GM12878 (cell line): ENCODE results near the gene VSTM2B. TPM values are rescaled to one million over a fixed set of nuclear protein-coding genes. Genes with fewer than 3 reads are reported as not detected.

Experiments used
- ATAC-seq: fragments of 200-7000 bp; cut with Tn5 transposase; 3 replicates; pipeline ENCODE4 v1.9.1; 2020; ENCODE audit warnings: mild to moderate bottlenecking, moderate library complexity
- BruUV-seq: library from RNA; stranded (reverse); fragments of 400-500 nt; replicated peaks from 2 replicates; lab custom pipeline; 2021; lab: Mats Ljungman, UMichigan
- CTCF ChIA-PET: fragments of 300-600 bp; sonication (Branson Sonifier 250); formaldehyde crosslinking; extraction: SDS; loops from one replicate; lab custom pipeline; 2021; ENCODE audit warnings: inconsistent platforms; lab: Yijun Ruan, JAX
- POLR2A ChIA-PET: fragments of 350-600 bp; formaldehyde crosslinking; extraction: SDS; loops from one replicate; lab custom pipeline; 2021; ENCODE audit warnings: inconsistent platforms; lab: Charles Lee
- RAD21 ChIA-PET: fragments of 300-600 bp; sonication (Branson Sonifier 250); formaldehyde crosslinking; loops from one replicate; lab custom pipeline; 2023; ENCODE audit warnings: antibody characterized with exemption; ENCODE audit not compliant: unreplicated experiment; lab: Charles Lee
- SMC1A ChIA-PET: fragments of 300-600 bp; sonication (Branson Sonifier 250); formaldehyde crosslinking; loops from one replicate; lab custom pipeline; 2023; ENCODE audit not compliant: unreplicated experiment, uncharacterized antibody; lab: Charles Lee
- DNase-seq: peaks from one replicate; pipeline ENCODE4 v3.0.0-alpha.2; 2011; ENCODE audit warnings: low read depth, low spot score
- FAIRE-seq: peaks from 3 replicates; lab custom pipeline; 2011; peaks lifted over from hg19 to GRCh38; lab: Jason Lieb, UNC
- H2AFZ ChIP-seq: 2 replicates; pipeline ENCODE4 v1.6.0; 2011; ENCODE audit warnings: low read depth, low read length, control low read depth; ENCODE audit not compliant: control insufficient read depth
- H3K27ac ChIP-seq: 2 replicates; pipeline ENCODE4 v1.5.1; 2011; ENCODE audit warnings: control low read depth; ENCODE audit not compliant: control insufficient read depth, insufficient read depth
- H3K27me3 ChIP-seq, 2 experiments: replicated peaks in 1 of 2; 2 replicates each; pipeline versions ENCODE4 v1.6.0 to v1.6.1; 2011; ENCODE audit warnings: low read length in 1 of 2; ENCODE audit not compliant: control insufficient read depth in 2 of 2, insufficient read depth in 2 of 2
- H3K36me3 ChIP-seq, 2 experiments: 2 replicates each; pipeline ENCODE4 v1.5.1; 2011; ENCODE audit warnings: low read length in 1 of 2; ENCODE audit not compliant: control insufficient read depth in 2 of 2, insufficient read depth in 2 of 2
- H3K4me1 ChIP-seq: 2 replicates; pipeline ENCODE4 v1.6.1; 2011; ENCODE audit warnings: mild to moderate bottlenecking, low read length, moderate library complexity, mixed read lengths; ENCODE audit not compliant: control insufficient read depth, insufficient read depth
- H3K4me2 ChIP-seq: 2 replicates; pipeline ENCODE4 v1.6.0; 2011; ENCODE audit warnings: control low read depth; ENCODE audit not compliant: control insufficient read depth, insufficient read depth
- H3K4me3 ChIP-seq: fragments of 200-600 bp; sonication (generic); 2 replicates; pipeline ENCODE4 v1.5.1; 2016
- H3K79me2 ChIP-seq: 2 replicates; pipeline ENCODE4 v1.6.0; 2011; ENCODE audit warnings: low read length; ENCODE audit not compliant: control insufficient read depth, insufficient read depth
- H3K9ac ChIP-seq: 2 replicates; pipeline ENCODE4 v1.8.0; 2011; ENCODE audit warnings: low read length, control low read depth, mixed read lengths; ENCODE audit not compliant: control insufficient read depth, insufficient read depth
- H3K9me3 ChIP-seq: replicated peaks from 3 replicates; pipeline ENCODE4 v1.5.1; 2011; ENCODE audit warnings: mild to moderate bottlenecking, low read length; ENCODE audit not compliant: control insufficient read depth, insufficient read depth
- H4K20me1 ChIP-seq: 2 replicates; pipeline ENCODE4 v1.6.0; 2011; ENCODE audit not compliant: control insufficient read depth, insufficient read depth
- BACH1 ChIP-seq: fragments of 450-650 bp; IDR thresholded peaks from 2 replicates; pipeline ENCODE4 v1.6.1; 2017; ENCODE audit warnings: mild to moderate bottlenecking, borderline replicate concordance
- BCL11A ChIP-seq: IDR thresholded peaks from 2 replicates; pipeline ENCODE4 v1.6.1; 2011; ENCODE audit warnings: low read depth, low read length
- CBX3 ChIP-seq: fragments of 200-600 bp; sonication (generic); IDR thresholded peaks from 2 replicates; pipeline ENCODE4 v1.6.1; 2016; ENCODE audit warnings: low read depth, borderline replicate concordance
- EED ChIP-seq: sonication (generic); IDR thresholded peaks from 2 replicates; pipeline ENCODE4 v1.6.1; 2016; ENCODE audit warnings: antibody characterized with exemption, low read depth
- NFYB ChIP-seq: IDR thresholded peaks from 2 replicates; pipeline ENCODE4 v1.6.1; 2011; ENCODE audit warnings: low read depth, mild to moderate bottlenecking, low read length, improper control_type of control experiment, moderate library complexity; ENCODE audit not compliant: insufficient read depth
- PAX8 ChIP-seq: fragments of 450-650 bp; IDR thresholded peaks from 2 replicates; pipeline ENCODE4 v1.6.1; 2017; ENCODE audit warnings: mild to moderate bottlenecking, moderate library complexity
- PML ChIP-seq: IDR thresholded peaks from 2 replicates; pipeline ENCODE4 v1.6.1; 2012; ENCODE audit warnings: low read length, inconsistent platforms
- POLR2AphosphoS2 ChIP-seq: IDR thresholded peaks from 2 replicates; pipeline ENCODE4 v1.6.1; 2011; ENCODE audit warnings: low read depth, mild to moderate bottlenecking, low read length, improper control_type of control experiment, moderate library complexity
- POLR2AphosphoS5 ChIP-seq: IDR thresholded peaks from 2 replicates; pipeline ENCODE4 v1.6.1; 2011; ENCODE audit warnings: mild to moderate bottlenecking, low read length, inconsistent platforms
- SMAD1 ChIP-seq: fragments of 450-650 bp; IDR thresholded peaks from 2 replicates; pipeline ENCODE4 v1.6.1; 2018; ENCODE audit warnings: mild to moderate bottlenecking, low read depth; ENCODE audit not compliant: partially characterized antibody
- SMC3 ChIP-seq: IDR thresholded peaks from 2 replicates; pipeline ENCODE4 v1.6.1; 2011; ENCODE audit warnings: low read length, improper control_type of control experiment, borderline replicate concordance
- TBL1XR1 ChIP-seq: IDR thresholded peaks from 2 replicates; pipeline ENCODE4 v1.6.1; 2012; ENCODE audit warnings: low read depth, low read length, improper control_type of control experiment
- ZNF384 ChIP-seq: IDR thresholded peaks from 2 replicates; pipeline ENCODE4 v1.6.1; 2012; ENCODE audit warnings: low read depth, mild to moderate bottlenecking, low read length, improper control_type of control experiment, borderline replicate concordance
- WGBS: methylation state at CpG from one replicate; pipeline ENCODE4 v1.1.6; 2016; ENCODE audit warnings: low lambda C conversion rate; ENCODE audit not compliant: insufficient replicate concordance, insufficient coverage; ENCODE audit errors: missing lambda C conversion rate; 5-methylcytosine and 5-hydroxymethylcytosine counted together
- in situ Hi-C: fragments of 300-500 bp; cut with MboI; formaldehyde crosslinking; loops from 9 replicates; pipeline ENCODE4 v1.14.3; 2018; ENCODE audit warnings: mixed read lengths
- intact Hi-C: fragments of 100-400 bp; cut with micrococcal nuclease; formaldehyde crosslinking; loops from one replicate; pipeline ENCODE4 v1.14.2; 2022; ENCODE audit not compliant: unreplicated experiment
- polyA plus RNA-seq, 11 experiments: library from polyadenylated mRNA; depleted of rRNA in 4 of 11; unstranded in 6 of 11; stranded (reverse) in 5 of 11; fragments of >200 nt; fragmentation: Nextera tagmentation in 4 of 11; fragmentation: Illumina TruSeq in 1 of 11; extraction: Ambion mirVana in 4 of 11; extraction: Trizol in 1 of 11; gene quantifications; 1 replicate in 1 of 11; 2 replicates in 10 of 11; pipeline versions ENCODE4 v1.2.1 to v1.2.3, GENCODE V29; 2011 to 2016; ENCODE audit warnings: inconsistent platforms in 2 of 11, missing spikeins in 2 of 11, low read depth in 1 of 11
- total RNA-seq, 4 experiments: library from RNA; depleted of rRNA in 3 of 4; stranded (reverse); fragments of >200 nt in 3 of 4; fragmentation: Illumina TruSeq in 1 of 4; extraction: Trizol in 1 of 4; gene quantifications; 2 replicates each; pipeline versions ENCODE4 v1.2.1 to v1.2.3, GENCODE V29; 2013 to 2021

VSTM2B gene
- total and polyA plus RNA-seq, 10 of the 15 experiments (the other 5 are each of a cell fraction or from before 2014, with no cell fraction given) = not detected

GRCh38 chr19:29598036-29598435 lies 72.2 kb downstream of the VSTM2B start:
- BruUV-seq = no TSS peak
- H3K4me2 ChIP-seq = no peak overlapping the region
- no peaks in the 10 kb centered on the region for H3K4me1 ChIP-seq
- no peak for DNase-seq
- no peaks in the 10 kb centered on the region; a peak in 1 of 4 replicates for H3K27me3 ChIP-seq
- no peak overlapping the region for H3K4me3 ChIP-seq
- intact Hi-C loops (loop anchor here (10.0 kb wide), 1 partner anchor 123 kb away; no protein-coding TSS in a partner anchor), in situ Hi-C loops (no loop called here)
- no peak overlapping the region for H3K9ac ChIP-seq
- H2AFZ ChIP-seq = no peak overlapping the region
- H3K79me2 ChIP-seq = no peaks in the 10 kb centered on the region
- no peaks in the 10 kb centered on the region for H3K36me3 ChIP-seq
- TF ChIP-seq BCL11A (no peak), SMC3 (no peak), NFYB (no peak), POLR2AphosphoS2 (no peak), CBX3 (no peak), PML (no peak), SMAD1 (no peak), POLR2AphosphoS5 (no peak), PAX8 (no peak), EED (no peak), ZNF384 (no peak), BACH1 (no peak), TBL1XR1 (no peak)
- no peak for FAIRE-seq
- POLR2A ChIA-PET = no interaction called here
- RAD21 ChIA-PET = interaction anchor here (0.9 kb wide), 1 partner anchor 12 kb away, joined by 3 read pairs; no protein-coding TSS in a partner anchor
- CTCF ChIA-PET = interaction anchor here (1.2 to 1.6 kb wide), 2 partner anchors 13 to 93 kb away, joined by 3 to 5 read pairs; no protein-coding TSS in a partner anchor
- SMC1A ChIA-PET = interaction anchor here (1.8 kb wide), 1 partner anchor 12 kb away, joined by 7 read pairs; no protein-coding TSS in a partner anchor
- H3K27ac ChIP-seq = no peak overlapping the region
- H4K20me1 ChIP-seq = no peaks in the 10 kb centered on the region
- 26% methylated on average over 7 of the region's 7 CpGs for WGBS
- H3K9me3 ChIP-seq = no peaks in the 10 kb centered on the region
- no peak for ATAC-seq
